DMS153 (cell line): ENCODE data around the gene CDH13.

Experiments used
- DNase-seq: peaks from one replicate; lab custom pipeline; 2025; lab: John Stamatoyannopoulos, UW

CDH13 gene

GRCh38 chr16:82846806-82847205 lies 220.0 kb downstream of the CDH13 start:
- DNase-seq: no peak

GRCh38 chr16:82848013-82848412 lies 221.2 kb downstream of the CDH13 start:
- DNase-seq: no peak

GRCh38 chr16:82852388-82853008 lies 225.7 kb downstream of the CDH13 start:
- DNase-seq: no peak

GRCh38 chr16:82855471-82855870 lies 228.7 kb downstream of the CDH13 start:
- DNase-seq: no peak

GRCh38 chr16:82857693-82858365 lies 231.1 kb downstream of the CDH13 start:
- no peak for DNase-seq

GRCh38 chr16:82859662-82860061 lies 232.9 kb downstream of the CDH13 start:
- no peak for DNase-seq

- DNase-seq: no peak
Observed at GRCh38 chr16:82860071-82860470, 233.3 kb downstream of the CDH13 start.

- DNase-seq: no peak
Observed at GRCh38 chr16:82862057-82862456, 235.3 kb downstream of the CDH13 start.

GRCh38 chr16:82864332-82865040 lies 237.7 kb downstream of the CDH13 start:
- DNase-seq: no peak

- DNase-seq: no peak
Observed at GRCh38 chr16:82865412-82865811, 238.6 kb downstream of the CDH13 start.

GRCh38 chr16:82867485-82867884 lies 240.7 kb downstream of the CDH13 start:
- DNase-seq: peak; percentile 24

- DNase-seq: no peak
Observed at GRCh38 chr16:82874271-82874670, 247.5 kb downstream of the CDH13 start.

- DNase-seq: no peak
Observed at GRCh38 chr16:82874672-82875071, 247.9 kb downstream of the CDH13 start.

GRCh38 chr16:82876951-82877350 lies 250.2 kb downstream of the CDH13 start:
- no peak for DNase-seq

- DNase-seq: no peak
Observed at GRCh38 chr16:82878466-82878865, 251.7 kb downstream of the CDH13 start.

- no peak for DNase-seq
Observed at GRCh38 chr16:82880346-82880745, 253.6 kb downstream of the CDH13 start.

- DNase-seq: no peak
Observed at GRCh38 chr16:82881516-82881915, 254.7 kb downstream of the CDH13 start.

GRCh38 chr16:82882226-82882625 lies 255.5 kb downstream of the CDH13 start:
- DNase-seq: no peak

- no peak for DNase-seq
Observed at GRCh38 chr16:82882982-82883835, 256.4 kb downstream of the CDH13 start.

- no peak for DNase-seq
Observed at GRCh38 chr16:82884320-82884898, 257.6 kb downstream of the CDH13 start.

GRCh38 chr16:82886146-82886545 lies 259.4 kb downstream of the CDH13 start:
- no peak for DNase-seq

- DNase-seq: no peak
Observed at GRCh38 chr16:82888591-82889001, 261.8 kb downstream of the CDH13 start.
